ENCODE results near the gene CHMP2B. TPM values are rescaled to one million over a fixed set of nuclear protein-coding genes. Genes with fewer than 3 reads are reported as not detected.
A peak's percentile ranks its signal among the peaks of the same experiment; 100 is the strongest.

CHMP2B gene
- total RNA-seq (2014; rRNA removed; shearing (Covaris generic)) = 53.1 and 59.3 TPM in 2 replicates
- 124 and 137 TPM in 2 replicates for polyA plus RNA-seq (2016; fragmentation: Nextera tagmentation; extraction: Ambion mirVana)

DNA sequence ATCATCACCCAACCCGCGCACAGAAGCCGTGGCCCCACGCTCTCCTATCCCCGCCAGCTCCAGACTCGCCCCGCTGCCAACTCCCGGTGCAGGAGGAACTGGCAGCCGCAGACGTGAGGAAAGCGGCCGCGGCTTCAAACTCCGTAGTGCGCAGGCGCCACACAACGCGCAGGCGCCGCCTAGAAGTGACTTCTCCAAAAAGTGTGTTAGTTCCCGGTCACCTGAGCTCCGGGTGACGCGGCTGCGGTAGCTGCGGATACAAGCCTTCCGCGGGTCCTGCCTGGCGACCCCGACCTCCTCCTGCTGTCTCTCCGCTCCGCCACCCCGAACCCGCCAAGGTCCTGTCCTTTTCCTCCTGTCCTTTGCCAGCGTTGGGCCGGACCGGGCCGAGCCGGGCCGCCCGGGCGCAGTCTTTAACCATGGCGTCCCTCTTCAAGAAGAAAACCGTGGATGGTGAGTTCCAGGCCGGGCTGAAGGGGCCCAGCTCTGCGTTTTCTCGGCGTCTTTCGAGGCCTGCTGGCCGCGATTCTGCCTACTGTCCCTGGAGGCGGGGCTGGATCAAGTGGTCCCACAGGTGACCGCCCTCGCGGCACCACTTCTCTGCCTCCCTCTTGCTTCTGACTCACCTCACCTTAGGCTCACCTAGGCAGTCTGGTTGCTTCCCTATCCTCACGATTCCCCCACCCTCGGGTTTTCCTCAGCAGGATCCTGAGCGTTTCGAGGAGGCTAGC is at the start of gene CHMP2B:
TSS of gene CHMP2B (plus strand) at position 206 of the 731 bp plus-strand sequence. CDS start at position 420, 214 bp downstream.
- Histone ChIP-seq H3K36me3 (ENCODE audit: low read depth) (no peaks in the 10 kb centered on the region), H3K4me2 (ENCODE audit: unreplicated experiment) (peak within 1 kb of the TSS; percentile 95), H3K4me1 (ENCODE audit: insufficient read depth) (peaks cover 32% of the 10 kb centered on the region), H3F3A (ENCODE audit: insufficient read depth) (peaks cover 23% of the 10 kb centered on the region), H3K4me3 (peak within 1 kb of the TSS; percentile 94), H3K27me3 (replicated peaks; ENCODE audit: insufficient read depth) (no peaks in the 10 kb centered on the region), H2AFZ (peak within 1 kb of the TSS; percentile 99), H3K9me2 (ENCODE audit: insufficient read depth) (no peaks in the 10 kb centered on the region), H4K20me1 (ENCODE audit: insufficient read depth) (peaks cover 12% of the 10 kb centered on the region), H3K79me2 (ENCODE audit: insufficient read depth) (peaks cover 51% of the 10 kb centered on the region), H3K27ac (peak within 1 kb of the TSS; percentile 84), H3K9me3 (ENCODE audit: low read depth) (no peaks in the 10 kb centered on the region), H3K9ac (peak within 1 kb of the TSS; percentile 92)
- in situ Hi-C loops (cut with MboI) = no loop called here
- DNase-seq = peak; percentile 95
- TF ChIP-seq EZH2 (IDR thresholded peaks at IDR 0.05; ENCODE audit: insufficient read depth, poor library complexity, severe bottlenecking) = no peak
- TF ChIP-seq EZH2phosphoT487 (IDR thresholded peaks at IDR 0.05; ENCODE audit: insufficient read depth, low read depth) = no peak
- WGBS, 2 experiments (ENCODE audit: low coverage in 1 of 2, low lambda C conversion rate in 2 of 2, missing lambda C conversion rate in 2 of 2) = 0 to 2% methylated on average over 55 of the region's 59 CpGs

- Histone ChIP-seq H3K27ac (no peak overlapping the region), H3K4me3 (no peak overlapping the region)
- DNase-seq = no peak
These were observed 47.5 kb upstream of the CHMP2B start for GRCh38 chr3:87179642-87180041.

GRCh38 chr3:87181551-87181950 is 45.6 kb upstream of the CHMP2B start:
- Histone ChIP-seq H3K36me3 (ENCODE audit: low read depth) (no peaks in the 10 kb centered on the region), H3K79me2 (ENCODE audit: insufficient read depth) (no peaks in the 10 kb centered on the region), H2AFZ (peak overlapping the region; percentile 3; the same call in 1 of the 2 replicates), H3K4me1 (ENCODE audit: insufficient read depth) (peaks cover 14% of the 10 kb centered on the region), H3K27me3 (replicated peaks; ENCODE audit: insufficient read depth) (no peaks in the 10 kb centered on the region), H3K4me3 (no peak overlapping the region), H3K27ac (no peak overlapping the region), H3K9me2 (ENCODE audit: insufficient read depth) (no peaks in the 10 kb centered on the region), H3K9me3 (ENCODE audit: low read depth) (no peaks in the 10 kb centered on the region), H3F3A (ENCODE audit: insufficient read depth) (peaks cover 6% of the 10 kb centered on the region), H4K20me1 (ENCODE audit: insufficient read depth) (no peaks in the 10 kb centered on the region), H3K9ac (no peak overlapping the region), H3K4me2 (ENCODE audit: unreplicated experiment) (no peak overlapping the region)
- in situ Hi-C loops (cut with MboI) = loop anchor here (25.0 kb wide), 1 partner anchor 394 kb away; no protein-coding TSS in a partner anchor
- DNase-seq = no peak
- TF ChIP-seq EZH2 (IDR thresholded peaks at IDR 0.05; ENCODE audit: insufficient read depth, poor library complexity, severe bottlenecking) (no peak), EZH2phosphoT487 (IDR thresholded peaks at IDR 0.05; ENCODE audit: insufficient read depth, low read depth) (no peak)

More at GRCh38 chr3:87179642-87180041, 47.5 kb upstream of the CHMP2B start:
- Histone ChIP-seq H3K79me2 (ENCODE audit: insufficient read depth) (no peaks in the 10 kb centered on the region), H3F3A (ENCODE audit: insufficient read depth) (peaks cover 12% of the 10 kb centered on the region), H3K9me3 (ENCODE audit: low read depth) (no peaks in the 10 kb centered on the region), H3K27me3 (replicated peaks; ENCODE audit: insufficient read depth) (no peaks in the 10 kb centered on the region), H2AFZ (no peak overlapping the region), H3K9ac (no peak overlapping the region), H3K36me3 (ENCODE audit: low read depth) (no peaks in the 10 kb centered on the region), H3K4me1 (ENCODE audit: insufficient read depth) (peaks cover 21% of the 10 kb centered on the region), H3K9me2 (ENCODE audit: insufficient read depth) (no peaks in the 10 kb centered on the region), H4K20me1 (ENCODE audit: insufficient read depth) (no peaks in the 10 kb centered on the region), H3K4me2 (ENCODE audit: unreplicated experiment) (no peak overlapping the region)
- in situ Hi-C loops (cut with MboI) = loop anchor here (25.0 kb wide), 1 partner anchor 392 kb away; no protein-coding TSS in a partner anchor
- no peak for TF ChIP-seq EZH2phosphoT487 (IDR thresholded peaks at IDR 0.05; ENCODE audit: insufficient read depth, low read depth)
- TF ChIP-seq EZH2 (IDR thresholded peaks at IDR 0.05; ENCODE audit: insufficient read depth, poor library complexity, severe bottlenecking) = no peak

- H3K36me3 ChIP-seq (ENCODE audit: low read depth) = no peaks in the 10 kb centered on the region
- no peaks in the 10 kb centered on the region for H3K27me3 ChIP-seq (replicated peaks; ENCODE audit: insufficient read depth)
- peaks cover 11% of the 10 kb centered on the region for H3F3A ChIP-seq (ENCODE audit: insufficient read depth)
- in situ Hi-C loops (cut with MboI) = loop anchor here (25.0 kb wide), 1 partner anchor 395 kb away; no protein-coding TSS in a partner anchor
- DNase-seq = no peak
- H3K4me1 ChIP-seq (ENCODE audit: insufficient read depth) = peaks cover 18% of the 10 kb centered on the region
- no peaks in the 10 kb centered on the region for H3K79me2 ChIP-seq (ENCODE audit: insufficient read depth)
- H3K9ac ChIP-seq = no peak overlapping the region
- H4K20me1 ChIP-seq (ENCODE audit: insufficient read depth) = no peaks in the 10 kb centered on the region
- WGBS, 2 experiments (ENCODE audit: low coverage in 1 of 2, low lambda C conversion rate in 2 of 2, missing lambda C conversion rate in 2 of 2) = 9 to 12% methylated on average over 2 of the region's 2 CpGs
- no peak overlapping the region for H3K4me3 ChIP-seq
- no peaks in the 10 kb centered on the region for H3K9me2 ChIP-seq (ENCODE audit: insufficient read depth)
- no peak overlapping the region for H3K4me2 ChIP-seq (ENCODE audit: unreplicated experiment)
- TF ChIP-seq EZH2 (IDR thresholded peaks at IDR 0.05; ENCODE audit: insufficient read depth, poor library complexity, severe bottlenecking) = no peak
- TF ChIP-seq EZH2phosphoT487 (IDR thresholded peaks at IDR 0.05; ENCODE audit: insufficient read depth, low read depth) = no peak
- H2AFZ ChIP-seq = peak overlapping the region; percentile 3; the same call in 1 of the 2 replicates
- no peak overlapping the region for H3K27ac ChIP-seq
- H3K9me3 ChIP-seq (ENCODE audit: low read depth) = no peaks in the 10 kb centered on the region
These were observed 45.1 kb upstream of the CHMP2B start for GRCh38 chr3:87182023-87182422.

Data from GM23248 (cell line).